Cerebellar nuclear complex (tissue), 1 donor: ENCODE data around the gene EID2B.

ENCODE experiments used
- DNase-seq, 2 experiments: peaks; one replicate each; lab custom pipeline; 2025; lab: John Stamatoyannopoulos, UW

EID2B gene

DNA sequence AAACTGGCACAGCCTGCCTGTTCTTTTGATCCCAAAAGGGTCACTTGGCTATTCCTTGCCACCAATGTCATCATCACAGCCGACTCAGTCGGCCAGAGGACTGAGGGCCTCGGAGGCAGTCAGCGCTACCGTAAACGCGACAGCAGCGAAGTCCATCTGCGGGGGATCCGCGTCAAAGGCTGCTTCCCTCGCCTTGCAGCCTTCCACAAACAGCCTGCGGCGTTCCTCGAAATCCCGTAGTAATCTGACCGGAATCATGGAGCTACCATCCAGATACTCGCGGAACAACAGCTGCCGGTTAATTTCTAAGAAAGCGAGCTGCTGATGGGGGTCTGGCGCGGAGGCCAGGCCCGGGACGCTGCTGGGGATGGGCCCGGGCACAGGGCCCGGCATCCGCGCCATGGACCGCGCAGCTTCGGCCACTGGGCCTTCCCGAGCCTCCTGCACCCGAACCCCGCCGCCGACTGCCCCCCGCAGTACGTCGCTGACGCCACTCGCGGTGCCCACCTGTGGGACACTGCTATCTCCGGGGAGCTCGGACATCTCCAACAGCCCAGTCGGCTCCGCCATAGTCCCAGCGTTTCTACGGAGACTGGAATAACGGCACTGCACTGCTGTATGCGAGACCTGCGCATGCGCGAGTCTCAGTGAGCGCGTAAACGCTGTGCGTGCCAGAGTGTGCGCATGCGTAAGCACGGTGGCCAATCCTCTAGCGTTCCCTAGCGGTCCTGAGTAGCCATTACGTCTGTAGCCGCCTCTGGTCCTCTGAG, at the start of gene EID2B:
Gene EID2B, minus strand, starts transcription at position 620 of the 770 bp plus-strand sequence. Its CDS starts 50 bp downstream, at position 570.
- peak in 1 of 2 experiments; percentile 81 for DNase-seq

- no peak for DNase-seq
Observed at GRCh38 chr19:39582442-39582841, 49.8 kb upstream of the EID2B start.

DNA sequence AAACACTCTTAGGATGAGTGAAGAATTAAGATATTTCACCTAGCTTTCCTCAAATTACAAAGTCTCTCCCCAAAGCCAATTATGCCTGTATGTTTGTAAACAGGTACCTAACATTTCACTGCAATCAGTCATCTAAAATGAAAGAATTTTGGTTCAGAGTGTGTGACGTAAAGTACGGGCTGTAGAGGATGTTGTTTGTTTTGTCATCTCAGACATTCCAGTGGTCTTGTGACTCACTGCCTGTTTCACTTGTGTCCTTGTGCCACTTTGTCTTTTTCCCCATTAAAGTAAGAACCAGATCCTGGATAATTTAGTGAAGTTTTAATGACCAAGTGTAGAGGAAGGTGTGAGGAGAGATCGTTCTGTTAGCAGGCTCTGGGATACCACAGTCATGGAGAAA, 36.0 kb upstream of the EID2B start:
- no peak for DNase-seq

GRCh38 chr19:39566064-39566463, 33.4 kb upstream of the EID2B start:
- DNase-seq = no peak

DNA sequence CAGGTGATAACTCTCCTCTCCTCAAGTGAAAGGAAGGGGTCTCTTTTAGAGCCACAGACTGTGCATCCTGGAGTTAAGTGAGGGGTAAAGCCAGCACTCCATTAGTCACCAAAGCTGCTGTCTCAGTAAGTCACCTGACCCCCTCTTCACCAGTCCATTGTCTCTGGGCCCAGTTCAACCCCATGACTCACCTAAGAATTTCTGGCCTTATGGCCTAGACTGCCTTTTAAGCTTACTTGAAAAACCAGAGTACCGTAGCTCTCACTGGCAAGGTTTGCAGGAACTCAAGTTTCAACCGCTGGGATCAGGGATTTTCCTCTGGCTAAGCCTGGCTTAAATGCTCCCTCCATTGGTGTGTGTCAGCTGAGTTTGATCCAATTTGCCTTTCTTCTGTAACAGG, 30.8 kb upstream of the EID2B start:
- DNase-seq = no peak

- no peak for DNase-seq
Observed at GRCh38 chr19:39558624-39559117, 26.0 kb upstream of the EID2B start.

DNA sequence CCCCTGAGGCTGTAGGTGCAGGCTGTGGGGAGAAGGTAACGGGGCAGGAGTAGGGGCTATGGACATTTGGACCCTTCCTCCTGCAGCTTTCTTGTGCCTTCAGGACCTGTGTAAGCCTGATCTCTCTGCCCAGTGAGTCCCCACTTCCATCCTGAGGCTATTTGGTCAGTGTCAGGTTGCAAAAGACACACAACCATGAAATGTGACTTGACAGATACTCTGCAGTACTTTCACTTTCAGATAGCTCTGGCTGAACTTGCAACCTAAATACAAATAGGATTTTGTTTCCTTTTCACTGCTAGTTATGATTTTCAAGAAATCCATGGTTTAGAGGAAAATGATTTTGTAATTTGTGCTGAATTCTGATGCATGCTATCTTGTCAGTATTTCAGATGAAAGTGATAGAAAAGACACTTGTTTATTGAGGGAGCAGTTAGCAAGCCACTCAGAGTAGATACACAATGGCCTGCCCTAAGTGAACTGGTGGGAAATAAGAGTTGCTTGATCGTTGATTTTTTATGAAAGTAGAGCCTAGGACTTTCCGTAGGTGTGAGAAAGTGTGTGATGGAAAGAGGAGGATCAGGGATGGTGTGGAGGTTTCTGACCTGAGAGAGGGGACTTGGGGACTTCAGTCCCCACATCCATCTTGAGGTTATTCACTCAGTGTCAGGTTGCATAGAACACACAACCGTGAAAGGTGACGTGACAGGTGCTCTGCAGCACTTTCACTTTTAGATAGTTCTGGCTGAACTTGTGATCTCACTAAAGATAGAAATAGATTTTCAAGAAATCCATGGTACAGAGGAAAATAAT, 25.4 kb upstream of the EID2B start:
- no peak for DNase-seq

DNA sequence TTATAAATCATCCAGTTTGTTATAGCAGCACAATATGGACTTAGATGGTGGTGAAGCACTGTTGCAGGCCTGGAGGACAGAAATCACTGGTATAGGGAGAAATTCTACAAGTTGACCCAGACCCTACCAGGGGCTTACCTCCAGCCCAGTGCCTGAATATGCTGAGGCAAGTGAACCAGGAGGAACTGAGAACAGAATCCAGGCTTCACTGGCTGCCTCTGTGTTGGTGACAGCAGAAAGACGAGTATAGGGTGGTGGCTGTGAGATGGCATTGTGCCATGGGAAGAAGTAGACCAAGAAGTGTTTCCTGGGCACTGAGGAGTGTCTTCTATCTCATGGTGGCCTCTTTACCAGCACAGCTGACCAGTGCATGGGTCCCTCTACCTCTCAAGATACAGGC, 23.2 kb upstream of the EID2B start:
- no peak for DNase-seq

DNA sequence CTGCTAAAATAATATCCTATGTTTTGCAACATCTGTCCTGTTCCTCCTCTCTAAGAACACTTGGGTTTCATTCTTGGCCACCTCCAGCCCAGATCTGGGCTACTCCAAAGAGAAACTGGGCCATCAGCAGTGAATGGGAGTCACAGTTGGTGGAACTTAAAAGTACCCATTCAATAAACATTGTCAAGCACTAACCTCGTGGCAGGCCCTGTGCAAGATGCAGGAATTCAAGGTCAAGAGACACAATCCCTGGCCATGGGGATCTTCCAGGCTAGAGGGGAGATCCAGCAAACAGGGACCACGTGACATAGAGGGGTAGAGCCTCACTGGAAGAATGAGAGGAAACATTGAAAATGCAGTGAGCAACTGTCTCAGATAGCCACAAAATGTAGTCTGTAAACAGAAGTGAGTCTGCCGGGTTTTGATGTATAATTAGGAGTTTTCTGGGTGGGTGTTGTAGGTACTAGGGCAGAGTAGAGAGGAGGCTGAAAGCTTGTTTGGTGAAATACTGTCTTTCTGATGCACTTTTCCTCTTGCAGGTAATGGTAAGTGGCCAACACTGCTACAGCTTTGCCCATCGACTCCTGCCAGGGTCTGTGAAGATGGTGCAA, 22.2 kb upstream of the EID2B start:
- DNase-seq = no peak

GRCh38 chr19:39553082-39553652, 20.5 kb upstream of the EID2B start:
- no peak for DNase-seq

- DNase-seq = no peak
Observed at GRCh38 chr19:39550197-39550596, 17.5 kb upstream of the EID2B start.

DNA sequence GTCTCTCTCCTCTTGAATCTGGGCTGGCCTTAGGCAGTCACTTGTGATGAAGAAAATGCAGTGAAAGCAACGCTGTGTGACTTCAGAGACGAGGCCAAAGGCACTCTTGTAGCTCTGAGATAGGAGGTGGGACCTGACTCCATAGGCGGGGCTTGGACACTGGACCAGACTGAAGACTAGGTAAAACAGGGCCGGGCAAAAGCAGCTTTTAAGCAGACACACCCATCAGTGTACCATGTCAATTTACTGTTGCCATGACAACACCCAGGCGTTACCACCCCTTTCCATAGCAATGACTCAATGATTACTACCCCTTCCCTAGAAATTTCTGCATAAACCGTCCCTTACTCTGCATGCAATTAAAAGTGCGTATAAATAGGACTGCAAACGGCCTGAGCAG, 13.9 kb upstream of the EID2B start:
- no peak for DNase-seq

DNA sequence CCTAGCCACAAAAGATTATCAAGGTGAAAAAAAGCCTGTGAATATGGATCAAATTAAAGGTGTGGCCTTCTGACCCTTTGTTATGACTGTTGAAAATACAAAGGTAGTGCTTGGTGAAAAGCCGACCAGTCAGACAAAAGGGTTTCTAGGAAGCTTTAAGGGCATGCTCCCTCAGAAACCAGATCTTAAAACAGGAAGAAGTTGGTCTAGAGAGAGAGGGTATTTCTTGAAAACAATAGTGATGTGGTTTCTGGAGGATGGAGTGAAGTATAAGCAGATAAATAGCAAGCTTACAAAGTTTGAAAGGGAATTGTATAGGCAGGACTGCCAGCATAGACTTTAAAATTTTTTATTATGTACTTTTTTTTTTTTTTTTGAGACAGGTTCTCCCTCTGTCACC, 12.3 kb upstream of the EID2B start:
- DNase-seq = no peak

GRCh38 chr19:39544226-39544903, 11.7 kb upstream of the EID2B start:
- DNase-seq = no peak

- no peak for DNase-seq
Observed at GRCh38 chr19:39543477-39543857, 10.8 kb upstream of the EID2B start.

DNA sequence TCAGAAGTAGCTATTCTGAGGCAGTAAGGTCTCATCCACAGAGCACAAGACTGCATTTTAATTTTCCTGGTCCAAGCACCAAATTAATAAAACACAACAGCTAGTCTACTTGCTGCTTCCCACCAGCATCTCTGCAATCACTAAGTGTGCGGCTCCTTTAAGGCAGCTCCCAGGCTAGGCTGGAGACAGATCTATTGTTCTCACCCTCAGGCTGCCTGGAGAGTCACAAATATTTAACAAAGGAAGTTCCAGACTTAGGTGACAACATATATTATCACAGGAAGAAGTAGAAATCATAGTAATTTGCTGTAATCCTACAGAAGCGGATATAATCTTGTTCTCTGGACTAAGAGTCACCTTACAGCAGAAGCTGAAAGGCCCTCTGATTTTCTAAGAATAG, 9.6 kb upstream of the EID2B start:
- DNase-seq = no peak

DNA sequence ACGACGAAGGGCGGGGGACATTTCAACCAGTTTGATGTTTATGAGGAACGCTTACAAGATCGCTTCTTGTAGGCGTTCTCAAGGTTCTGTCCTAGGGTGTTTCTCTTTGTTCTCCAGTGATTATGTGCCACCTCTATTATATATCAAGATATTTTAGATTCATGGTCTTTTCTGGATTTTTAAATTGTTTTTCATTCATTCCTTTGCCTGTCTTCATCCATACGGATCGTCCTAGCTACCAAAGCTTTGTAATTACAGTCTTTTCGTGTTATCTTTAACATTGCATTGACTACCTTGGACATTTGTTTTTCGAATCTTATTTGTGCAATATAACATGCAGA, 7.7 kb upstream of the EID2B start:
- no peak for DNase-seq

DNA sequence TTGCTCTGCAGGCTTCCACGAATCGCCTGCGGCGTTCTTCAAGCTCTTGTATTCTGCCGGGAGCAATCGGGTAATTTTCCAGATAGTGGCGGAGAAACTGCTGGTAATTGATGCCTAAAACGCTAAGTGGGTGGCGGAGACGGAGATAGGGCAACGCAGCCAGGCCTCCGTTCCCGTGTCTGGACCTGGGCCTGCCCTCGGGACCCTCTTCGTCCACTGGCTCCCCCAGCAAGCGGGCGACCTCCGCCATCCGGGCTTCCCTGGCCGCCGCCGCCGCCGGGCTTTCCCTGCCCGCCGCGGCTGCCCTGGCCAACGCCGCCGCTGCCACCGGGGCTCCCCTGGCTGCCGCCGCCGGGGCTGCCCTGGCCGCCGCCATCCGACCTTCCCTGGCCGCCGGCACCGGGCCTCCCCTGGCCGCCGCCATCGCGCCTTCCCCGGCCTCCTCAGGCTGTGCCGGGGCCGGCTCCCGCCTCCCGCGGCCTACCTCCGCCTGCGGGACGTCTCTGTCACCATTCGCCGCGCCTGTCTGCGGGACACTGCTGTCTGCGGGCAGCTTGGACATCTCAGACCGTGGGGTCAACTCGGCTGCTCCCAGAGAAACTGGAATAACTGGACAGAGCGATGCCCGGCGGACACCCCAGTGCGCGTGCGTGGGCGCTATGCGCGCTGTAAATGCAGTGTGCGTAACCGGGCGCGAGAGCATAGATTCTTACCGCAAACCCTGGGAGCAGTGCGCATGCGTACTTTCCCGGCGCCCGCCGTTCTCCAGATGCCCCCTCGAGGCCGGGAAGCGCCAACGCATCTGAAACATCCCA, 7.1 kb upstream of the EID2B start, which contains the start of gene EID2:
Gene EID2, minus strand, starts transcription at position 644 of the 815 bp plus-strand sequence. Its CDS starts 82 bp downstream, at position 562.
- DNase-seq = peak in 1 of 2 experiments; percentile 83

DNA sequence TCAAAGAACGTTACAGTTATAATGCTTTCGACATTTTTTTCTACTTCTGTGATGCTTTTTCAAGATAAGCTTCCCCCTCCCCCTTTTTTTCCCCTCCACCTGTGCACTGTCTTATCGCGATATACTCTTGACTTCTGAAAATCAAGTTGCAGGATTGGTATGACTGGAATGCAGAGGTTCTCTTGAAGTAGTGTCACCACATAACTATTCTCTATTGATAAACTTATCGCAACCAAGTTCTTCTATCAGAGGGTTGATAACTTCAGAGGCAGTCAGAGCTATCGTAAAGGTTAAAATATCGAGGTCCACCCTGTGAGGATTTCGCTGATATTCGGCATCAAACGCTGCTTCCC, 6.5 kb upstream of the EID2B start:
- DNase-seq = no peak

- DNase-seq = no peak
Observed at GRCh38 chr19:39533791-39534190, 1.1 kb upstream of the EID2B start.

GRCh38 chr19:39533003-39533512, 406 bp upstream of the EID2B start:
- DNase-seq = no peak
